Breast epithelium (tissue), 4 donors: Measurements from ENCODE around the gene TNRC18. TPM values are rescaled to one million over a fixed set of nuclear protein-coding genes. Genes with fewer than 3 reads are reported as not detected.
A peak's percentile ranks its signal among the peaks of the same experiment; 100 is the strongest.

Experiments used
- DNase-seq, 2 donors: peaks; one replicate each; pipeline ENCODE4 v3.0.0-alpha.2; 2019; ENCODE audit warnings: low spot score in 2 of 2
- H3K27ac ChIP-seq, 2 donors: fragments of 200-600 bp; sonication (generic) in 1 of 2; one replicate each; pipeline ENCODE4 v1.5.1; 2016 to 2019; ENCODE audit warnings: mild to moderate bottlenecking in 1 of 2
- H3K27me3 ChIP-seq, 2 donors: fragments of 200-600 bp; sonication (generic) in 1 of 2; one replicate each; pipeline versions ENCODE4 v1.5.1 to v1.6.0; 2017 to 2019; ENCODE audit warnings: control low read depth in 1 of 2, mild to moderate bottlenecking in 1 of 2
- H3K36me3 ChIP-seq: fragments of 200-600 bp; one replicate; pipeline ENCODE4 v1.5.1; 2019
- H3K4me1 ChIP-seq, 2 donors: fragments of 200-600 bp; sonication (generic); one replicate each; pipeline ENCODE4 v1.5.1; 2016 to 2019; ENCODE audit warnings: control low read depth in 1 of 2
- H3K4me3 ChIP-seq, 3 donors: fragments of 200-600 bp; sonication (generic); 1 replicate in 2 of 3; 2 replicates in 1 of 3; pipeline ENCODE4 v1.5.1; 2016 to 2019; ENCODE audit warnings: mild to moderate bottlenecking in 3 of 3, moderate library complexity in 2 of 3
- H3K9me3 ChIP-seq, 2 donors: fragments of 200-600 bp; sonication (generic) in 1 of 2; one replicate each; pipeline ENCODE4 v1.5.1; 2016 to 2019; ENCODE audit warnings: control low read depth in 1 of 2
- CTCF ChIP-seq, 3 donors: fragments of 450-650 bp; IDR thresholded peaks; one replicate each; pipeline ENCODE4 v1.5.1; 2016 to 2017; ENCODE audit warnings: antibody characterized with exemption in 3 of 3, mild to moderate bottlenecking in 3 of 3, moderate library complexity in 3 of 3
- POLR2A ChIP-seq: fragments of 450-650 bp; IDR thresholded peaks from one replicate; pipeline ENCODE4 v1.6.1; 2016; ENCODE audit warnings: antibody characterized with exemption, mild to moderate bottlenecking, moderate library complexity
- POLR2AphosphoS5 ChIP-seq, 3 donors: sonication (generic); formaldehyde crosslinking; IDR thresholded peaks; one replicate each; pipeline ENCODE4 v1.6.1; 2017; ENCODE audit warnings: antibody characterized with exemption in 3 of 3
- intact Hi-C: fragments of 100-400 bp; cut with DNase I; formaldehyde crosslinking; loops from one replicate; pipeline ENCODE4 v1.15.1; 2023; ENCODE audit warnings: low total_unique reads
- total RNA-seq, 3 donors: library from RNA; depleted of rRNA; stranded (reverse); fragments of >200 nt; gene quantifications; one replicate each; pipeline ENCODE4 v1.1.0, GENCODE V29; 2016

TNRC18 gene
- total RNA-seq, 3 donors from 2014 or later = 32.2 to 72.4 (median 36.9) TPM

DNA sequence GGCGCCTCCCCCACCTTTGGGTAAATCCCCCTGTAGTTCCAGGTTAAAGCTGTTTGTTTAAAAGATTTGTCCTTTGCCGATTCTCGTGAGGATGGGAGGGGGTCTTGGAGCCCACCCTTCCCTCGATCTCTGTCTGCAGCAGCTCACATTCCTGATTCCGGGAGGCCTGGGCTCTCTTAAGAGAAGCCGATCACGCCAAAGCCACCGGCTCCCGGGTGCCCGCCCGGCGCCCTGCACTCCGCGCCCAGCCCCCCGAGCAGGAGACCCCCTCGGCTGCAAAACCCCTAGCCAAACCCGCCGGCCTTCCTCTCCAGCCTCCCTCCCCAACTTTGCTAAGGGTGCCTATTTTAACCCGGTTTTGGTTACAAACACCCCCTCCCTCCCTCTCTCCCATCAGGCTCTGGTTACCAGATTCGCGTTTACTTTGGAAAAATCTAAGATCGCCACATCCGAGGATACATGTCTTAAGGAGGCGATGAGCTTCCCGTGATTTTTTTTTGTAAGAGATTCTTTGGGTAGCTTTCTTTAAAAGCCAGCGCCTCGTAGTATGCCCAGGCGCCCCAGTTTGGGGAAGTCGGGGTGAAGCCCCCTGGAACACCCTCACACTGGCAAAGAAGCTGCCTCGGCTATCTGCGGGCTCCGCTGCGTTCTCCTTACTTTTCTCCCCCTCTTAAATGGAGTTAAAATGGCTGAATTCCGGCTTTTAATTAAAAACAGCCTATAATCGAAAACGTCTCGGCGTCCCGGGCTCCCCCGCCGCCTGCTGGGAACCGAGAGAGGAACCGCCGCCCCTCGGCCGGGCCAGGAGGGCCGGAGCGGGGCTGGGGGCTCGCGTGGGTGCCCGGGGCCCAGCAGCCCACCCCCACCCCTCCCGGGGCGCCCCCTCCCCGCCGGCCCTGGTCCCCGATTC is 983 bp downstream of the TNRC18 start:
- peaks cover 0 to 12% of the 10 kb centered on the region in 2 donors for H3K4me1 ChIP-seq
- H3K27ac ChIP-seq = peak overlapping the region; percentile 99
- intact Hi-C loops = no loop called here
- DNase-seq = no peak
- H3K4me3 ChIP-seq = peak overlapping the region; percentile 93 to 98 (median 95)
- peak in 1 of 3 donors; percentile 7 for TF ChIP-seq CTCF (IDR thresholded peaks at IDR 0.05)
- TF ChIP-seq POLR2AphosphoS5 (IDR thresholded peaks at IDR 0.05) = no peak
- no peak for TF ChIP-seq POLR2A
- H3K27me3 ChIP-seq = no peaks in the 10 kb centered on the region
- H3K9me3 ChIP-seq = no peaks in the 10 kb centered on the region
- no peaks in the 10 kb centered on the region for H3K36me3 ChIP-seq

DNA sequence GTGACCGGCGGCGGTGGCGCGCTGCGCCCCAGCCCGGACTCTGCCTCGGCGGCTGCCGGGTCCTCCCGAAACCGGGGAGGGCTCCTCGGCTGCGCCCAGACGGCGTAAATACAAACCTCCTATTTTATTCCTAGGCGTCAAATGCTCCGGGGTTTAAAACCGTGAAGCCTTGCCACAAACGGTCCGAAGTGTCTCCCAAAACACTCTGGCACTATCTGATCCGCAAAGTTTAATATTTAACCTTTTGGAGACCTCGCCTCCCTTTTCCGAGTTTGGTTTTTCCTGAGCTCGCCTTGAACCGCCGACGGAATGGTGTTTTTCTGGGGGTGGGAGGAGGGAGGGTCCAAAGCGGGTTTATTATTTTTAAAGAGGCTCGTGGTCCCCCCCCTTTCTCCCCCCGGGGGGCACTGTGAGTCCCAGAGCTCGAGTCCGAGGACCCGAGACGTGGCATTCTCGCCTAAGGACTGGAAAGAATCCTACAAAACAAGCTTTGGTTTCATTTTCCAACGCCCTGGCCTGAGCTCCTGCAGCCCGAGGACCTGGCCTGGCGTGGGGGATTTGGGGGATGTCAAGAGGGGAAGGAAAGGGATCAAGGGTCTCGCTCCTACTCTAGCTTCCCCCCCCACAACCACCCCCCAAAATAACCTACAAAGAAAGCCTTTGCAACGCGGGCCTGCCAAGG is 1.8 kb downstream of the TNRC18 start:
- TF ChIP-seq POLR2AphosphoS5 (IDR thresholded peaks at IDR 0.05) = no peak
- TF ChIP-seq CTCF (IDR thresholded peaks at IDR 0.05) = no peak
- TF ChIP-seq POLR2A = no peak
- peaks cover 0 to 15% of the 10 kb centered on the region in 2 donors for H3K4me1 ChIP-seq
- peak in 1 of 2 donors; percentile 54 for DNase-seq
- intact Hi-C loops = no loop called here
- no peaks in the 10 kb centered on the region for H3K36me3 ChIP-seq
- H3K27ac ChIP-seq = peak overlapping the region; percentile 99
- H3K27me3 ChIP-seq = no peaks in the 10 kb centered on the region
- no peaks in the 10 kb centered on the region for H3K9me3 ChIP-seq
- H3K4me3 ChIP-seq = peak overlapping the region; percentile 93 to 98 (median 95)

- peak overlapping the region; percentile 93 to 98 (median 95) for H3K4me3 ChIP-seq
- H3K27me3 ChIP-seq = no peaks in the 10 kb centered on the region
- no peak for DNase-seq
- H3K36me3 ChIP-seq = no peaks in the 10 kb centered on the region
- H3K9me3 ChIP-seq = no peaks in the 10 kb centered on the region
- intact Hi-C loops = no loop called here
- TF ChIP-seq POLR2A = no peak
- TF ChIP-seq POLR2AphosphoS5 (IDR thresholded peaks at IDR 0.05) = peak in 1 of 3 donors; percentile 15
- peak overlapping the region; percentile 99 for H3K27ac ChIP-seq
- H3K4me1 ChIP-seq = peaks cover 0 to 15% of the 10 kb centered on the region in 2 donors
Measured at GRCh38 chr7:5420881-5421713, 2.5 kb downstream of the TNRC18 start.

- no peaks in the 10 kb centered on the region for H3K9me3 ChIP-seq
- intact Hi-C loops = no loop called here
- no peaks in the 10 kb centered on the region for H3K27me3 ChIP-seq
- DNase-seq = no peak
- H3K4me1 ChIP-seq = peaks cover 0 to 15% of the 10 kb centered on the region in 2 donors
- H3K4me3 ChIP-seq = peak overlapping the region; percentile 93 to 98 (median 95)
- no peak for TF ChIP-seq POLR2AphosphoS5 (IDR thresholded peaks at IDR 0.05)
- H3K27ac ChIP-seq = peak overlapping the region; percentile 99
- H3K36me3 ChIP-seq = no peaks in the 10 kb centered on the region
Measured at GRCh38 chr7:5420067-5420880, 3.4 kb downstream of the TNRC18 start.

DNA sequence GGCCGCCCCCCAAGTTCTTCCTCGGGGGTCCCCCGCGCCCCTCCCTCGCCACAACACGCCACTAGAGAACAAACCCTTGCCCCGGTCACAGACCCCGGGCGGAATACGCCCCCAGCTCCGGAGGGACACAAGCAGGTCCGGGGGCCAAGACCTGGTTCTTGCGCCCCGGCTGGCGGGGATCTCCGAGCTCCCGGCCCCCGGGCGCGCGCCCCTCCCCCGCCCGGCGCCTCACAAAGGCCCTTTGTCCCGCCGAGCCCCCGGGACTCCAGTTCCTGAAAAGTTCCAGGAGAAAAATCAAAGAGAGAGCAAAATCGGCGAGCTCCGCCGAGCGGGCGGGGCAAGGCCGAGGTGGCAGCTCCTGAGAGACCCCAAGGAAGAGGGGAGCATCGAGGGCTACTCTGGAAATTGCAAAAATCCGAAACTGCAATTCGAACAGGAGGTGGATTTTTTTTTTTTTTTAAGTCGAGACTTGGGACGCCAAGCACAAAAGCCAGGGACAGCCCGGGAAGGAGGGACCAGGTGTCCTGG is 4.0 kb downstream of the TNRC18 start:
- H3K36me3 ChIP-seq = no peaks in the 10 kb centered on the region
- H3K9me3 ChIP-seq = no peaks in the 10 kb centered on the region
- no peaks in the 10 kb centered on the region for H3K27me3 ChIP-seq
- H3K4me1 ChIP-seq = peaks cover 0 to 15% of the 10 kb centered on the region in 2 donors
- peak overlapping the region; percentile 93 to 98 (median 95) for H3K4me3 ChIP-seq
- no peak for TF ChIP-seq POLR2A
- no peak for TF ChIP-seq POLR2AphosphoS5 (IDR thresholded peaks at IDR 0.05)
- no peak for TF ChIP-seq CTCF (IDR thresholded peaks at IDR 0.05)
- no peak for DNase-seq
- H3K27ac ChIP-seq = peak overlapping the region; percentile 99
- intact Hi-C loops = no loop called here
